NCI-H1092 (cell line): ENCODE measurements around the gene BID.

Experiments
- DNase-seq: peaks from one replicate; lab custom pipeline; 2025; lab: John Stamatoyannopoulos, UW

BID gene

GRCh38 chr22:17774206-17774925 is at the start of gene BID:
TSS of gene BID (minus strand) at chr22:17774469. CDS start at chr22:17750116, 24,353 bp downstream.
- DNase-seq = no peak

DNA sequence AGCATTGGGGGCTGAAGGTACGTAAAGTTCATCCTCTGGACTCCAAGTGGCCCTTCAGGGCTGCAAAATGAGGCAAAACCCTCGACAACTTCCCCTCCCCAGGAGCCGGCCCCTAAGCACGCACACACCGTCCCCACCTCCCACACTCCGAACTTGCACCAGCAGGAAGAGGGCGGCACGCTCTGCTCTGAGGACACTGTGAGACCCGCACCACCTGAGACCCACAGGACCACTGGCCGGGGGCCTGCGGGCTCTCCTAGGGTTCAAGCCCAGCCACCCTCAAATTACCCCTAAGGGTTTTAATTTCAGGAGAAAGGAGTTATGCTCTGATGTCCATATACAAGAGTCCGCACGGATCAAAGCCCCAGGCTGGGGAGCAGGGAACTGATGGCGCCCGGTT is 49.7 kb upstream of the BID start:
- no peak for DNase-seq

DNA sequence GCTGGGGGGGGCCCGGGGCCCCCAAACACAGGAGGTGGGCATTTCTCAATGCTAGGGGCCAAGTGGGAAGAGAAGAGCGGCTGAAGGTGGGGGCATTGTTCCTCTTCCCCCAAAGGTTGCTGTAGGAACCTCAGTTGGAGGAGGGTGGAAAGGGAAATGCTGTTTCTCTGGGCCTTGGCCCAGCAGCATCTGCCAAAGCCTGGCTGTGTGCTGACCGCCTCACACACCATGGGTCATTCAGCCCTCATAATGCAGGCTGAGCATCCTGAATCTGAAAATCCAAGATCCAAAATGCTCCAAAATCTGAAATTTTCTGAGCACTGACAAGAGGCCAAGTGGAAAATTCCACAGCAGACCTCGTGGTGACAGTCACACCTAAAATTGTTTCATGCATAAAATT is 49.0 kb upstream of the BID start:
- no peak for DNase-seq

DNA sequence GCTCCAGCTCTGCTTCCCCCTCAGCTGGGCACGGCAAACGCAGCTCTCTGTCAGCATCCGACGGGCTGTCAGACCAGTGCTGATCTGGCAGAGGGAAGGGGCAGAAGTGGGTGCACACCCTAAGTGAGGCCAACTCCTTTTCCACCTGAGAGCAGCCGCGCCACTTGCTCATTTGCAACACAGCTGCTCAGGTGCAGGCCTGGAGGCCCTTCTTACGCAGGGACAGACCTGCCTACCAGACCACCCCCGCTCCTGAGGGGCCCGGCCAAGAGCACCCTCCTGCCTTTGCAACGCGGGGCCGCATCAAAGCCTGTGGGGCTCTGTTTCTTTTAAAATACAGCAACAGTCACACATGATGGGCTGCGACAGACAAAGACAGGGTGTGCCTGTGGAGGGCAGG is 47.8 kb upstream of the BID start:
- DNase-seq = no peak

DNA sequence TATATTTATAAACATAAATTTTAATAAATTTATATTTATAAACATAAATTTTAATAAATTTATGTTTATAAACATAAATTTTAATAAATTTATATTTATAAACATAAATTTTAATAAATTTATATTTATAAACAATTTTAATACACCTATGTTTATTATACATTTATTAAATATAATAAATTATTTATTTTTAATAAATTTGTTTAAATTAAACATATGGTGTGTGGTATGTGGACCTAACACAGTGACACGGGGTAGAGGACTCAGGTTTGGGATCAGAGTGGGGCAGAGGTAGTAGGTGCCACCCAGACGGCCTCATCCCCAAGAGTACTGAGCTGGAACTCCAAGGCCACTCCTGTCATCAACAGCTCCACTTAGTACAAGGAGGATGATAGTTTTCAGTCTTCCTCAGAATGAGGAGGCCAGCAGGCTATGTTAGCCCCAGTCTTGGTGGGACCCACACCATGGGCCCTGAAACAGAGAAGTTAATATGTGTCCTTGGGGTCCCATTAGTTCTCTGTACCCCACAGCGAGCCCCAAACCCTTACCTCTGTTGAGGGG is 46.7 kb upstream of the BID start:
- no peak for DNase-seq

- no peak for DNase-seq
Observed at GRCh38 chr22:17818649-17819048, 44.4 kb upstream of the BID start.

DNA sequence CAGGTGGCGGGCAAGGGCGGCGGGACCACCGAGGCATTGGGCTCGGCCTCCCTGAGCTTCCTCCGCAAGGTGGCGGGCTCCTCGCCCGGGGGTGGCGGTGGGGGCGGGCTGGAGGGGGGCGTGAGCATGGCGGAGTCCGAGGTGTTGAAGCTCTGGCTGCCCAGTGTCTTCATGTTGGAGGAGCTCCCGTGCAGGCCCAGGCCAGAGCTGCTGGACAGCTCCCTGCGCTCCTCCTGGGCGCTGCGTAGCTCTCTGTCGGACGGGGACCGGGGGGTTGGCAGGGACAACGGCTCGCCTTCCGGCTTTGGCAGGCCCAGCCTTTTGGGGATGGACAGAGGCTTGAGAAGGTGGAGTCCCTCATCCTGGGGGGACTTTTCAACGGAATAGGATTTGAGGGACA is 43.9 kb upstream of the BID start:
- no peak for DNase-seq

DNA sequence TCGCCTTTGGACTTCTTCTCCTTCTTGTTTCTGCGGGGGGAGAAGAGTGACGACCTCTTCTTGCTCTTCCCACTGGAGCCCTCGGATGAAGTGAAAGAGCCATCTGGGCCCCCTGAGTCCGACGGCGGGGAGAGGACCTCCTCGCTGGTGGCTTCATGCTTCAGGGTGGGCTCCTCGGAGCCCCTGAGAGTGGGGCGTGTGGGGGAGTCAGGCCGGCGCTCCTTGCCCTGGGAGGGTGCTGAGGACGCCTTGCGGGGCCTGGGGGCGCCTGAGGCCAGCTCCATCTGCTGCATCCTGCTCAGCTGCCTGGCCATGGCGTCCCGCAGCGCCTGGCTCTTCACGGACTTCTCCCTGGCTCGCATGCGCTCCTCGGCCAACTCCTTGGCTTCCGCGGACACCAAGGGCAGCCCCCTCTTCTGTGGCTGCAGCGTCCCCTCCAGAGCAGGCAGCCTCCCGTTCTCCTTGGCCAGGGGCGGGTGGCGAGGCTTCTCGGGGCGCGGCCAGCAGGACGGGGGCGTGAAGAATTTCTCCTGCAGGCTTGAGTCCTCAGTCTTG is 43.3 kb upstream of the BID start:
- no peak for DNase-seq

DNA sequence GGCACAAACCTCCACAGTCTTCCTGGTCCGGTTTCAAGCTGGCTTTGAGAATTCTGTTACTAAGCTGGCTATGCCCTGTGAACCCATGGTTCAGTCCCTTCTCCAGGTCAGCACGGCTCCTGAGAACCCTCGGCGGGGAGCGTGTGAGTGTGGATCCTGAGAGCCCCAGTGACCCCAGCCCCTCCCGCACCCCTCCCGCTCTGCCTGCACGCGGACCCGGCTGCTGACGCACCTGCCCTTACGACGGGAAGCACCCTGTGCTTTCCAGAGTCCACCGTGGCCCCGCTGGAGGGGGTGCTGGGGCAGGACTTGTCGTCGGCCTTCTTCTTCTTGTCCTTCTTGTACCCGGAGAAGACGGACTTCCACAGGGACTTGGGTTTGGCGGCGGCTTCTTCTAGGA is 42.8 kb upstream of the BID start:
- no peak for DNase-seq

DNA sequence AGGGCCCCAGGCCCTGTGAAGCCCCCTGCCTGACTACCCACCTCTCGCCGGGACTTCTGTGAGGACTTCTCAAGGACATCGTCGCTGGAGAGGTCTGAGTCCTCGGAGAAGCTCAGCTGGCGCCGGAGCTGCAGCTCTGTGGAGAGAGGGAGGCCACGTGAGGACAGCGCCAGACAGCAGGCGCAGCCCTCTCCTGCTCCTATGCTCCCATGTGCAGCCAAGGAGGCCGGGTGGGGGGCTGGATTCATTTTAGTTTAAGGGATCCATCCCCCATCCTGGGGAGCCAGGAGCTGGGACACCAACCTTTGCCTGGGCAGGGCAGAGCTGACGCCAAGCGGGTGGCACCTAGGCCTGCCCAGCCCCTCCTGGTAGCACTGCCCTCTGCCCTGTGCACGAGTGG is 42.4 kb upstream of the BID start:
- DNase-seq = no peak

- no peak for DNase-seq
Observed at GRCh38 chr22:17815703-17816254, 41.5 kb upstream of the BID start.

DNA sequence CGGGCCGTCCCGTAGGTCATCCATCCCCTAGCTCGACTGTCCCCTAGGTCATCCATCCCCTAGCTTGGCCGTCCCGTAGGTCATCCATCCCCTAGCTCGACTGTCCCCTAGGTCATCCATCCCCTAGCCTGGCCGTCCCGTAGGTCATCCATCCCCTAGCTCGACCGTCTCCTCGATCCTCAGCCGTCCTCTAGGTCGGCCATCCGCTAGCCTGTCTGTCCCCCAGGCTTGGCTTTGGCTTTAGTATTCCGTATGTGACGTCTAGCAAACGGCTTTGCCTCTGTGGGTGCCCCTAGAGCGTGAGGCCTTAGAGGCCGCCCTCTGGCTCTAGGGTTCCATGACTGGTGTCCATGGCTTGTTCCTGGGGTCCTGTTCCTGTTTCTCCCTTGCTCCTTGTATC is 40.6 kb upstream of the BID start:
- no peak for DNase-seq

GRCh38 chr22:17814084-17814483 is 39.8 kb upstream of the BID start:
- DNase-seq = no peak

DNA sequence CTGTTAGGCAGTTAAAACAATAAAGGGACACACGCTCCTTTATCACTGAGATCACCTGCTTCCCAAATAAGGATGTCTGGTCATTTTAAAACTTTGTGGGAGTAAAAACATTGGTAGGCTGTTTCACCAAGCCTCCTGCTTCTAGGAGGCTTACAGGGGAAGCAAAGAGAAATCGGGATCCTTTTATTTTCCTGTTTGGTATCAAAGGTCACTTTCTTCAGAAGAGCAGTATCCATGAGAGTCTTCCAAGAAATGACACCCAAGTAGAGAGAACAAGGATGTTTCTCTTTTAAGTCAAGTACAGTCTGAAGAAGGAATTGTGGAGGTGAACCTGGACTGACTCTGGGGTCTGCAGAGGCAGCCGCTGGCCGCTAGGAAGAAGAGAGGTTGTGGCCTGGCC is 36.9 kb upstream of the BID start:
- DNase-seq = no peak

DNA sequence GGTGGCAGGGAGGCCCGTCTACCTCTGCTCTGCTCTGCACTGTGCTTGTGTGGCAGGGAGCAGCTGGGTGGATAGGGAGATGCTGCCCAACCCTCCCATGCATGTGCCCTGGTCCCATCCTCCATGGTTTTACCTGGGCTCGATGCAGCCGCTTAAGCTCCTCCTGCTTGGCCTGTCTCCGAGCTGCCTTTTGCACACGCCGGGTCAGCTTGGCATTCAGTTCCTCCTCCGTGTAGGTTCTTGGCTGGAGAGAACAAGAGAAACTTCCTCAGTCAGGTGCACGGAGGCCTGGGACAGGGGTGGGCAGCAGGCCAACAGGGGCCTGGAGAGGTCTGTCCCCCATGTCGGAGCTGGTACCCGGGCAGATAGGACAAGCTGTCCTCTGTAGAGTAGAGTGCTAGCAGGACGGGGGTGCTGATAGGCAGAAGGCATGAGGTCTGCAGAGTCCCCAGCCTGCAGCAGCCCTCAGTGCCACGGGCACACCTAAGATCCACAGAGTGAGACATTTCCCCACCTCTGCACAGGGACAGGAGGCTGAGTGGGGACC is 36.4 kb upstream of the BID start:
- no peak for DNase-seq

- no peak for DNase-seq
Observed at GRCh38 chr22:17808693-17809403, 34.6 kb upstream of the BID start.

DNA sequence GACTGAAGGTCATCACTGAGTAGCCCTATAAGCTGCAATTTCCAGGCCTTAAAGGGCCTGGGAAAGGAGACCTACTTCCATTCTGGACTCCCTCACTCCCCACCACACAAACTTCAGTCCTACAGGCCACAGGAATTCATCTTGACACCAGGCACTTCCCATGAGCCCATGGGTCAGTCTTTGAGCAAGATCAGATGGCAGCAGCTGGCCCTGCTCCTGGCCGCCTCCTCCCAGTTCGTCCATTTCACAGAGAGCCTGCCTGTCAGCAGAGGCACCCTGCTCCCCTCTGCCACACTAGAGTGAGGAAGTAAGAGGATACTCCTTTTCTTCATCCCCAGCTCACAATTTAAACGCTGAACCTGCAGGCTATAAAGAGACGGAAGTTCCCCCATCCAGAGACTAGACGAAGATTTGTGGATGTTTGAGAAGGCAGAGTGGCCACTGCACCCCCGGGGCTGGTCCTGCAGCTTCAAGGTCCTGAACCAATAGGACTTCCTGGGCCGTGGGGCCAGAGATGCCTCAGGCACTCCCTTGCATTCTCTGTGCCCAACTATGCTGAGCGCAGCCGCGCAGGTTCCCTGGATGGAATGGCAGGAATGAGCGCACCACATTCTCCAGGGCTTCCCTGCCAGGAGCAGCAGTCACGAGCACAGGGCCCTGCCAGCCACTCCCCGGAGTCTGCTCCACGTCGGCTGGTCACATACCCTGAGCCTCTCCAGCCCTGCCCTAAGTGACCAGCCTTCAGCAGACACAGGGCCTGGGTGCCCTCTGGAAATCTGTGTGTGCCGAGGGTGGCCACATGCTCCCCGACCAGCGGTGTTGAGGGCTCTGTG is 33.5 kb upstream of the BID start:
- DNase-seq = no peak

DNA sequence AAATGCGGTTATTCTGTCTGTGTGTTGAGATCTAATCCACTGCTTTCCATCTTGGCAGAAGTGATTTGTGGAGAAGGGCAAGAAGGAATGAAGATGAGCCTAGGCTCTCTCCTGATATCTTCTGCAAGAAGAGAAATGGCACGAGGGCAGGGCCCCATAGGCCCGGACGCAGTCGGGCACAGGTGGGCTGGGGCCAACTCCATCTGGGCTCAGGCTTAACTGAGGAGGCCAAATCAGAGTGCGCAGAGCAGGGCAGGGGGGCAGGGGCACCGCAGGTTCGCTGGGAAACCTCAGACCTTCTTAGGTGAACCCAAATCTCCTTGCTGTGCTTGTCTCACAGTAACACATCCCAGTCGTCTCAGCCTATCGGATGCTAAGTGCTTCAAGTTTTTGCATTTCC is 32.8 kb upstream of the BID start:
- no peak for DNase-seq

DNA sequence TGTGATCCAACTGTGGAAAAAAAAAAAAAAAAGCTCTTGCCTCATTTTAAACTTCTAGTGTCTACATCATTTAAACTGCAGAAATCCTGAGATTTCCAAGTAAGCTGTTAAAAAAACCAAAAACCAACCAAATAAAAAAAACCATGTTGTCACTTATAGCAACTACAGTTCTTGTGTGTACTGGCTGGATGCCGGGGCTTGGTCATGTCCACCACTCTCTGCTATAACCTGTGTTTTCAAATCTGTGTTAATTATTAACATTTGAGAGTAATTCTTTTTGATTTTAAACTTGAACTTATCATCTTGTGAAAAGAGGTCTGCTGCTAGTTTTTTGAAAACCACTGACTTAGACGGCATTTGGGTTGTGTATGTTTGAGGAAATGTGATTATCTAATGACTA is 32.2 kb upstream of the BID start:
- no peak for DNase-seq

- no peak for DNase-seq
Observed at GRCh38 chr22:17804331-17805080, 30.2 kb upstream of the BID start.
